HL-60 (cell line): ENCODE results near the gene LENEP.

Source experiments
- CTCF ChIP-seq: IDR thresholded peaks from one replicate; pipeline ENCODE4 v1.5.1; 2011; ENCODE audit warnings: low read length, control low read depth, inconsistent platforms; ENCODE audit not compliant: insufficient read depth
- GABPA ChIP-seq: IDR thresholded peaks from 2 replicates; pipeline ENCODE4 v1.6.1; 2012; ENCODE audit warnings: low read depth
- POLR2AphosphoS5 ChIP-seq: IDR thresholded peaks from 2 replicates; pipeline ENCODE4 v1.6.1; 2012; ENCODE audit warnings: low read depth
- REST ChIP-seq: IDR thresholded peaks from 2 replicates; pipeline ENCODE4 v1.6.1; 2012; ENCODE audit warnings: low read depth; ENCODE audit not compliant: insufficient replicate concordance
- SPI1 ChIP-seq: IDR thresholded peaks from 2 replicates; pipeline ENCODE4 v1.6.1; 2012; ENCODE audit warnings: low read depth, mild to moderate bottlenecking, borderline replicate concordance

- TF ChIP-seq CTCF: no peak
- no peak for TF ChIP-seq REST
- TF ChIP-seq POLR2AphosphoS5: no peak
- TF ChIP-seq GABPA: no peak
- TF ChIP-seq SPI1: no peak
Measured at GRCh38 chr1:155033524-155033923, 40.1 kb downstream of the LENEP start, which contains the start of the genes DCST1 and DCST2.
